Aorta (tissue), 5 donors: ENCODE data around the gene CFAP410. TPM values are rescaled to one million over a fixed set of nuclear protein-coding genes. Genes with fewer than 3 reads are reported as not detected.
"Not testable (repeated sequence)": the region's sequence is repeated elsewhere in the genome, so short reads cannot be mapped to it uniquely, and the experiment has no call there.

Experiments used
- ATAC-seq: fragments of 200-7000 bp; cut with Tn5 transposase; one replicate; pipeline ENCODE4 v1.9.1; 2022; ENCODE audit warnings: moderate library complexity; ENCODE audit not compliant: low FRiP score
- DNase-seq, 2 donors: peaks; one replicate each; pipeline ENCODE4 v3.0.0-alpha.2; 2020
- H3K27ac ChIP-seq, 2 donors: one replicate each; pipeline ENCODE4 v1.5.1; 2013; ENCODE audit warnings: low read length in 2 of 2, mild to moderate bottlenecking in 2 of 2, moderate library complexity in 2 of 2, control low read depth in 1 of 2, inconsistent platforms in 1 of 2, low read depth in 1 of 2
- H3K27me3 ChIP-seq, 2 donors: one replicate each; pipeline ENCODE4 v1.6.1; 2013; ENCODE audit warnings: control low read depth in 1 of 2, low read length in 1 of 2, mild to moderate bottlenecking in 1 of 2, moderate library complexity in 1 of 2; ENCODE audit not compliant: insufficient read depth in 2 of 2, control insufficient read depth in 1 of 2
- H3K36me3 ChIP-seq, 2 donors: one replicate each; pipeline ENCODE4 v1.6.1; 2013; ENCODE audit warnings: control low read depth in 1 of 2, low read length in 1 of 2, mild to moderate bottlenecking in 1 of 2; ENCODE audit not compliant: insufficient read depth in 2 of 2, control insufficient read depth in 1 of 2
- H3K4me1 ChIP-seq, 2 donors: one replicate each; pipeline ENCODE4 v1.6.1; 2013; ENCODE audit warnings: low read length in 2 of 2, control low read depth in 1 of 2, mild to moderate bottlenecking in 1 of 2, moderate library complexity in 1 of 2; ENCODE audit not compliant: insufficient read depth in 2 of 2, control insufficient read depth in 1 of 2
- H3K4me3 ChIP-seq, 2 donors: one replicate each; pipeline ENCODE4 v1.5.1; 2013; ENCODE audit warnings: low read length in 2 of 2, control low read depth in 1 of 2, mild to moderate bottlenecking in 1 of 2
- H3K9me3 ChIP-seq: one replicate; pipeline ENCODE4 v1.6.1; 2013; ENCODE audit warnings: mild to moderate bottlenecking, low read length; ENCODE audit not compliant: control insufficient read depth
- WGBS, 2 donors: extraction: QIAGEN DNeasy Blood & Tissue Kit; methylation state at CpG; one replicate each; pipeline ENCODE4 v1.1.7; 2013; 5-methylcytosine and 5-hydroxymethylcytosine counted together
- intact Hi-C, 2 donors: fragments of 100-400 bp; cut with DNase I; formaldehyde crosslinking; loops; one replicate each; pipeline versions ENCODE4 v1.14.2 to v1.15.0; 2022
- polyA plus RNA-seq, 2 donors: library from polyadenylated mRNA; stranded (reverse); fragments of 200-250 nt; gene quantifications; one replicate each; pipeline ENCODE4 v1.2.3, GENCODE V29; 2013
- total RNA-seq, 2 donors: library from RNA; stranded (reverse); fragmentation: NEBNext Ultra II Directional; extraction: Animal tissue kit (Norgen Biotek cat#: 25700); gene quantifications; one replicate each; pipeline ENCODE4 v1.2.1, GENCODE V29; 2021
- donor health status: healthy with polysubstance abuse.
- donor health status: Bipolar disorder and iron deficiency.
- donor health status: DM: no; HTN: no; CAD: no.
- donor health status: DM: no; HTN: no; CAD: no.
- donor health status: DM: yes; HTN: yes; CAD: no.

CFAP410 gene
- total and polyA plus RNA-seq, 4 donors: 19.4 to 121 (median 23.5) TPM

GRCh38 chr21:44302573-44303401 is 36.4 kb downstream of the CFAP410 start:
- not testable (repeated sequence) for H3K4me3 ChIP-seq, ATAC-seq, H3K4me1 ChIP-seq, H3K36me3 ChIP-seq, DNase-seq, H3K27ac ChIP-seq, H3K9me3 ChIP-seq, H3K27me3 ChIP-seq
- intact Hi-C loops: loop anchor here (5.0 to 10.0 kb wide), 2 partner anchors 35 to 492 kb away; partner anchors contain the start of gene CFAP410 (in 1 of the 2)
- WGBS, 2 donors: 89 to 90% methylated on average over 22 to 23 of the region's 23 CpGs

GRCh38 chr21:44301961-44302406 is 37.2 kb downstream of the CFAP410 start:
- no peak overlapping the region for H3K4me3 ChIP-seq
- H3K27me3 ChIP-seq: no peaks in the 10 kb centered on the region
- intact Hi-C loops: loop anchor here (2.0 to 10.0 kb wide), 3 partner anchors 35 to 493 kb away; partner anchors contain the start of gene CFAP410 (in 2 of the 2)
- H3K9me3 ChIP-seq: no peaks in the 10 kb centered on the region
- ATAC-seq: no peak
- no peak overlapping the region for H3K27ac ChIP-seq
- H3K4me1 ChIP-seq: no peaks in the 10 kb centered on the region
- DNase-seq: no peak
- WGBS, 2 donors: 78 to 87% methylated on average over 9 of the region's 9 CpGs
- no peaks in the 10 kb centered on the region for H3K36me3 ChIP-seq

- Histone ChIP-seq H3K9me3 (no peaks in the 10 kb centered on the region), H3K27me3 (no peaks in the 10 kb centered on the region), H3K27ac (no peak overlapping the region), H3K4me1 (no peaks in the 10 kb centered on the region), H3K36me3 (no peaks in the 10 kb centered on the region), H3K4me3 (no peak overlapping the region)
- no peak for DNase-seq
- 68 to 76% methylated on average over 13 of the region's 13 CpGs for WGBS, 2 donors
- no peak for ATAC-seq
- intact Hi-C loops: loop anchor here (2.0 to 10.0 kb wide), 3 partner anchors 36 to 494 kb away; partner anchors contain the start of gene CFAP410 (in 2 of the 2)
Measured at GRCh38 chr21:44301141-44301540, 38.0 kb downstream of the CFAP410 start.

GRCh38 chr21:44300262-44300959 is 38.8 kb downstream of the CFAP410 start:
- no peaks in the 10 kb centered on the region for H3K36me3 ChIP-seq
- 0 to 1% methylated on average over 49 to 67 of the region's 67 CpGs for WGBS, 2 donors
- H3K4me3 ChIP-seq: peak overlapping the region; percentile 39 to 91
- H3K4me1 ChIP-seq: no peaks in the 10 kb centered on the region
- peak; percentile 87 to 93 for DNase-seq
- H3K27me3 ChIP-seq: no peaks in the 10 kb centered on the region
- H3K27ac ChIP-seq: peak overlapping the region in 1 of 2 donors; percentile 47
- ATAC-seq: peak; percentile 74
- intact Hi-C loops: loop anchor here (2.0 to 10.0 kb wide), 3 partner anchors 37 to 494 kb away; partner anchors contain the start of gene CFAP410 (in 2 of the 2)
- no peaks in the 10 kb centered on the region for H3K9me3 ChIP-seq

- no peaks in the 10 kb centered on the region for H3K36me3 ChIP-seq
- DNase-seq: peak; percentile 77 to 88
- H3K27ac ChIP-seq: peak within 1 kb of the TSS; percentile 4 to 47
- H3K27me3 ChIP-seq: no peaks in the 10 kb centered on the region
- no peaks in the 10 kb centered on the region for H3K4me1 ChIP-seq
- intact Hi-C loops: loop anchor here (2.0 to 10.0 kb wide), 3 partner anchors 38 to 495 kb away; partner anchors contain the start of gene CFAP410 (in 2 of the 2)
- peak within 1 kb of the TSS; percentile 49 to 91 for H3K4me3 ChIP-seq
- H3K9me3 ChIP-seq: no peaks in the 10 kb centered on the region
- ATAC-seq: peak; percentile 76
- WGBS, 2 donors: 1% methylated on average over 64 to 94 of the region's 94 CpGs
Measured at GRCh38 chr21:44299458-44300261, 39.5 kb downstream of the CFAP410 start, which contains the start of gene PFKL. Gene PFKL (plus strand): TSS chr21:44300053. CDS start chr21:44300106, 53 bp downstream.

- 23 to 26% methylated on average over 10 of the region's 10 CpGs for WGBS, 2 donors
- Histone ChIP-seq H3K9me3 (no peaks in the 10 kb centered on the region), H3K27me3 (no peaks in the 10 kb centered on the region), H3K4me1 (no peaks in the 10 kb centered on the region), H3K4me3 (peak overlapping the region; percentile 49 to 91), H3K36me3 (no peaks in the 10 kb centered on the region), H3K27ac (peak overlapping the region in 1 of 2 donors; percentile 4)
- DNase-seq (no peak), ATAC-seq (no peak)
- intact Hi-C loops: no loop called here
Measured at GRCh38 chr21:44299085-44299457, 40.1 kb downstream of the CFAP410 start.

- intact Hi-C loops: no loop called here
- no peaks in the 10 kb centered on the region for H3K36me3 ChIP-seq
- H3K27ac ChIP-seq: no peak overlapping the region
- 85 to 91% methylated on average over 2 of the region's 2 CpGs for WGBS, 2 donors
- H3K27me3 ChIP-seq: no peaks in the 10 kb centered on the region
- H3K4me3 ChIP-seq: no peak overlapping the region
- ATAC-seq: no peak
- H3K4me1 ChIP-seq: no peaks in the 10 kb centered on the region
- DNase-seq: no peak
- no peaks in the 10 kb centered on the region for H3K9me3 ChIP-seq
Measured at GRCh38 chr21:44298301-44298700, 40.9 kb downstream of the CFAP410 start.
